IMR-90 (cell line): ENCODE results near the gene RASAL1. TPM values are rescaled to one million over a fixed set of nuclear protein-coding genes. Genes with fewer than 3 reads are reported as not detected.

Source experiments
- ATAC-seq: fragments of 200-7000 bp; cut with Tn5 transposase; 2 replicates; pipeline ENCODE4 v1.9.1; 2020; ENCODE audit warnings: low read depth, mild to moderate bottlenecking, moderate library complexity
- BruUV-seq: library from RNA; stranded (reverse); fragments of 400-500 nt; replicated peaks from 2 replicates; lab custom pipeline; 2021; lab: Mats Ljungman, UMichigan
- CTCF ChIA-PET: fragments of 300-600 bp; formaldehyde crosslinking; extraction: SDS; loops from one replicate; lab custom pipeline; 2021; ENCODE audit warnings: antibody characterized with exemption; lab: Yijun Ruan, JAX
- POLR2A ChIA-PET: fragments of 300-600 bp; sonication (Branson Sonifier 250); formaldehyde crosslinking; loops from one replicate; lab custom pipeline; 2022; ENCODE audit warnings: antibody characterized with exemption; ENCODE audit not compliant: unreplicated experiment; lab: Charles Lee
- DNase-seq: peaks from one replicate; pipeline ENCODE4 v3.0.0; 2013
- H2AFZ ChIP-seq: replicated peaks from 2 replicates; pipeline ENCODE3; 2013; ENCODE audit warnings: low read length, mild to moderate bottlenecking; ENCODE audit not compliant: poor library complexity
- H2AK5ac ChIP-seq: 2 replicates; pipeline ENCODE4 v1.6.1; 2013; ENCODE audit warnings: low read depth, low read length, inconsistent platforms
- H2AK9ac ChIP-seq: replicated peaks from 2 replicates; pipeline ENCODE3; 2013; ENCODE audit warnings: mild to moderate bottlenecking, low read depth, low read length, moderate library complexity; ENCODE audit not compliant: poor library complexity
- H2BK120ac ChIP-seq: 2 replicates; pipeline ENCODE4 v1.6.1; 2013; ENCODE audit warnings: low read depth, low read length, inconsistent platforms
- H2BK15ac ChIP-seq: 3 replicates; pipeline ENCODE4 v1.6.1; 2013; ENCODE audit warnings: low read depth, low read length, inconsistent platforms
- H2BK20ac ChIP-seq: 2 replicates; pipeline ENCODE4 v1.6.1; 2013; ENCODE audit warnings: low read depth, mild to moderate bottlenecking, inconsistent platforms, low read length, moderate library complexity
- H2BK5ac ChIP-seq: 2 replicates; pipeline ENCODE4 v1.6.1; 2013; ENCODE audit warnings: mild to moderate bottlenecking, low read depth, low read length, inconsistent platforms; ENCODE audit not compliant: poor library complexity, severe bottlenecking
- H3K14ac ChIP-seq: replicated peaks from 2 replicates; pipeline ENCODE4 v1.6.1; 2013; ENCODE audit warnings: low read depth, low read length, inconsistent platforms
- H3K18ac ChIP-seq: 2 replicates; pipeline ENCODE4 v1.6.1; 2013; ENCODE audit warnings: low read depth, low read length, control low read depth
- H3K23ac ChIP-seq: 2 replicates; pipeline ENCODE4 v1.6.1; 2013; ENCODE audit warnings: low read depth, low read length, inconsistent platforms
- H3K27ac ChIP-seq: 2 replicates; pipeline ENCODE4 v1.5.1; 2013; ENCODE audit warnings: mild to moderate bottlenecking, control low read depth, low read length; ENCODE audit not compliant: insufficient read depth
- H3K27me3 ChIP-seq: 2 replicates; pipeline ENCODE4 v1.6.1; 2013; ENCODE audit warnings: low read length; ENCODE audit not compliant: control insufficient read depth, insufficient read depth
- H3K36me3 ChIP-seq: 2 replicates; pipeline ENCODE4 v1.6.1; 2013; ENCODE audit warnings: low read length, mixed read lengths; ENCODE audit not compliant: control insufficient read depth, insufficient read depth
- H3K4ac ChIP-seq: 2 replicates; pipeline ENCODE4 v1.6.1; 2013; ENCODE audit warnings: low read depth, low read length, inconsistent platforms
- H3K4me1 ChIP-seq: 2 replicates; pipeline ENCODE4 v1.6.1; 2013; ENCODE audit warnings: low read length, mixed read lengths; ENCODE audit not compliant: control insufficient read depth, insufficient read depth
- H3K4me2 ChIP-seq: 2 replicates; pipeline ENCODE4 v1.6.1; 2013; ENCODE audit warnings: low read depth, mild to moderate bottlenecking, control low read depth, low read length, moderate library complexity
- H3K4me3 ChIP-seq: 2 replicates; pipeline ENCODE4 v1.5.1; 2013; ENCODE audit warnings: low read depth, mild to moderate bottlenecking, control low read depth, low read length, moderate library complexity; ENCODE audit not compliant: insufficient read depth
- H3K56ac ChIP-seq: 2 replicates; pipeline ENCODE4 v1.6.1; 2013; ENCODE audit warnings: low read length, inconsistent platforms; ENCODE audit not compliant: insufficient read depth; ENCODE audit errors: extremely low read depth
- H3K79me1 ChIP-seq, 2 experiments: 2 replicates each; pipeline ENCODE4 v1.6.1; 2013; ENCODE audit warnings: low read length in 2 of 2, inconsistent platforms in 1 of 2, low read depth in 1 of 2
- H3K9ac ChIP-seq: 2 replicates; pipeline ENCODE4 v1.6.1; 2013; ENCODE audit warnings: low read depth, low read length, control low read depth
- H3K9me1 ChIP-seq: 2 replicates; pipeline ENCODE4 v1.6.1; 2013; ENCODE audit warnings: low read length, inconsistent platforms; ENCODE audit not compliant: insufficient read depth
- H3K9me3 ChIP-seq: 2 replicates; pipeline ENCODE4 v1.6.1; 2013; ENCODE audit warnings: low read length; ENCODE audit not compliant: control insufficient read depth, insufficient read depth
- H4K20me1 ChIP-seq: 2 replicates; pipeline ENCODE4 v1.6.1; 2013; ENCODE audit warnings: low read length, inconsistent platforms; ENCODE audit not compliant: insufficient read depth
- H4K5ac ChIP-seq: 2 replicates; pipeline ENCODE4 v1.6.1; 2013; ENCODE audit warnings: mild to moderate bottlenecking, low read depth, low read length, control low read depth
- H4K8ac ChIP-seq, 2 experiments: 2 replicates each; pipeline ENCODE4 v1.6.1; 2013; ENCODE audit warnings: low read depth in 2 of 2, low read length in 2 of 2, control low read depth in 1 of 2, inconsistent platforms in 1 of 2
- H4K91ac ChIP-seq: 2 replicates; pipeline ENCODE4 v1.6.1; 2013; ENCODE audit warnings: low read depth, low read length, inconsistent platforms; ENCODE audit not compliant: insufficient read depth
- BHLHE40 ChIP-seq: fragments of 150-350 bp; IDR thresholded peaks from 2 replicates; pipeline ENCODE4 v1.6.1; 2016; ENCODE audit warnings: mild to moderate bottlenecking, low read depth, low read length
- CEBPB ChIP-seq: IDR thresholded peaks from 2 replicates; pipeline ENCODE4 v1.6.1; 2012; ENCODE audit warnings: low read depth, low read length, improper control_type of control experiment
- CHD1 ChIP-seq: IDR thresholded peaks from 2 replicates; pipeline ENCODE4 v1.6.1; 2012; ENCODE audit warnings: low read depth, low read length, improper control_type of control experiment
- CTCF ChIP-seq: conservative IDR thresholded peaks from 2 replicates; pipeline ENCODE4 v1.5.1; 2012; ENCODE audit warnings: mild to moderate bottlenecking, low read depth, low read length, improper control_type of control experiment
- ELK1 ChIP-seq: fragments of 150-350 bp; IDR thresholded peaks from 2 replicates; pipeline ENCODE4 v1.6.1; 2016; ENCODE audit warnings: low read depth, mild to moderate bottlenecking, low read length, moderate library complexity, borderline replicate concordance
- FOS ChIP-seq: fragments of 150-350 bp; IDR thresholded peaks from 2 replicates; pipeline ENCODE4 v1.6.1; 2016; ENCODE audit warnings: low read depth, low read length
- MAFK ChIP-seq: IDR thresholded peaks from 2 replicates; pipeline ENCODE4 v1.6.1; 2012; ENCODE audit warnings: low read depth, low read length, improper control_type of control experiment
- MAZ ChIP-seq: IDR thresholded peaks from 2 replicates; pipeline ENCODE4 v1.6.1; 2012; ENCODE audit warnings: low read depth, mild to moderate bottlenecking, low read length, improper control_type of control experiment, moderate library complexity, borderline replicate concordance
- MXI1 ChIP-seq: IDR thresholded peaks from 2 replicates; pipeline ENCODE4 v1.6.1; 2012; ENCODE audit warnings: low read depth, mild to moderate bottlenecking, low read length, moderate library complexity, borderline replicate concordance
- NFE2L2 ChIP-seq: fragments of 150-350 bp; IDR thresholded peaks from 2 replicates; pipeline ENCODE4 v1.6.1; 2016; ENCODE audit warnings: low read depth, mild to moderate bottlenecking, low read length
- POLR2A ChIP-seq: IDR thresholded peaks from 2 replicates; pipeline ENCODE4 v1.6.1; 2012; ENCODE audit warnings: mild to moderate bottlenecking, low read depth, low read length
- RAD21 ChIP-seq: IDR thresholded peaks from 2 replicates; pipeline ENCODE4 v1.6.1; 2012; ENCODE audit warnings: low read length, improper control_type of control experiment
- RCOR1 ChIP-seq: IDR thresholded peaks from 2 replicates; pipeline ENCODE4 v1.6.1; 2012; ENCODE audit warnings: mild to moderate bottlenecking, low read length, improper control_type of control experiment; ENCODE audit not compliant: insufficient replicate concordance
- RFX5 ChIP-seq: IDR thresholded peaks from 2 replicates; pipeline ENCODE4 v1.8.0; 2012; ENCODE audit warnings: low read depth, mild to moderate bottlenecking, low read length, moderate library complexity
- SMC3 ChIP-seq: fragments of 150-350 bp; IDR thresholded peaks from 2 replicates; pipeline ENCODE4 v1.6.1; 2016; ENCODE audit warnings: low read depth, mild to moderate bottlenecking, antibody characterized with exemption, low read length, moderate library complexity
- WGBS, 2 experiments: methylation state at CpG; one replicate each; pipeline versions ENCODE4 v1.1.5 to v1.1.7; 2013; ENCODE audit warnings: missing lambda C conversion rate in 2 of 2; ENCODE audit not compliant: insufficient read length in 1 of 2; ENCODE audit errors: extremely low coverage in 2 of 2; 5-methylcytosine and 5-hydroxymethylcytosine counted together
- dilution Hi-C: fragments of 300-500 bp; cut with HindIII; formaldehyde crosslinking; loops from one replicate; pipeline ENCODE4 v1.14.3; 2018; ENCODE audit warnings: low sequenced_read_pairs; ENCODE audit not compliant: unreplicated experiment
- in situ Hi-C: fragments of 300-500 bp; cut with MboI; formaldehyde crosslinking; loops from 3 replicates; pipeline ENCODE4 v1.14.3; 2019; ENCODE audit warnings: low sequenced_read_pairs, inconsistent platforms, mixed read lengths
- intact Hi-C: fragments of 100-400 bp; cut with micrococcal nuclease; formaldehyde crosslinking; loops from 2 replicates; pipeline ENCODE4 v1.10.0; 2022
- polyA plus RNA-seq, 3 experiments: library from polyadenylated mRNA; depleted of rRNA; stranded (reverse); fragments of >200 nt; gene quantifications; 2 replicates each; pipeline ENCODE4 v1.2.3, GENCODE V29; 2012; ENCODE audit warnings: low replicate concordance in 1 of 3
- total RNA-seq: library from RNA; depleted of rRNA; stranded (reverse); fragments of >200 nt; gene quantifications from 2 replicates; pipeline ENCODE4 v1.2.3, GENCODE V29; 2012
- TF ChIP-seq, protein P1 (sequence below): fragments of 150-350 bp; IDR thresholded peaks from 2 replicates; pipeline ENCODE4 v1.6.1; 2017; ENCODE audit warnings: mild to moderate bottlenecking, antibody characterized with exemption, low read length, low read depth

Gene RASAL1
- total and polyA plus RNA-seq, 2 of the 4 experiments (the other 2 are of a cell fraction), result not detected

DNA sequence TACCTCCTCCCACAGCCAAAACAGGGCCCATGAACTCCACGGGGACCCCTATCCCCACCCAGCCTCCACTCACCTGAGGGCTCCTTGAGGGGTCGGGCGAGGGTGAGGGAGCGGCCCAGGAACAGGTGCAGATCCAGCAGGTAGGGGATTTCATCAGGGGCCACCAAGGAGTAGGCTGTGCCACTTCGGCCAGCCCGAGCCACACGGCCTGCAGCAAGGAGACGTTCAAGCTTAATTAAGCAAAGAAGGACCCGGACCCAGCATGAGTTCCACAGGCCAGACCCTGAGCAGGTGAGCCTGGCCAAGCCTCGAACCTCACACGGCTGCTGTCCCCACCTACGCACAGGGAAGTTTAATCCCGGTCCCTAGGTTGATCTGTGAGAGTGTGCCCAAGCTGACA is 34.1 kb upstream of the RASAL1 start:
- 90% methylated on average over 8 of the region's 13 CpGs; no CpG with 5 or more reads in 1 of the 2 experiments for WGBS, 2 experiments
- Histone ChIP-seq H4K5ac (no peak overlapping the region), H3K9ac (no peak overlapping the region), H3K4me2 (no peak overlapping the region), H3K36me3 (peaks cover 73% of the 10 kb centered on the region), H3K18ac (no peak overlapping the region), H3K4me1 (no peaks in the 10 kb centered on the region; the same call in 1 of the 2 replicates), H2BK20ac (no peak overlapping the region), H2BK120ac (no peak overlapping the region), H3K9me3 (no peaks in the 10 kb centered on the region), H3K27ac (no peak overlapping the region), H3K4me3 (no peak overlapping the region), H4K20me1 (peaks cover 2% of the 10 kb centered on the region), H3K23ac (no peak overlapping the region), H3K79me1 (peaks cover 5 to 7% of the 10 kb centered on the region in 2 experiments; a peak in 2 of 4 replicates), H2AFZ (no peak overlapping the region), H4K8ac (no peak overlapping the region), H3K4ac (no peak overlapping the region), H2BK15ac (no peak overlapping the region), H2AK5ac (no peak overlapping the region), H2BK5ac (no peak overlapping the region), H3K9me1 (no peaks in the 10 kb centered on the region), H4K91ac (no peak overlapping the region), H3K14ac (no peak overlapping the region), H3K56ac (no peak overlapping the region), H2AK9ac (no peak overlapping the region), H3K27me3 (no peaks in the 10 kb centered on the region)
- POLR2A ChIA-PET, result no interaction called here
- no TSS peak for BruUV-seq
- TF ChIP-seq POLR2A, result no peak
- no peak for TF ChIP-seq MAFK
- TF ChIP-seq, protein P1, sequence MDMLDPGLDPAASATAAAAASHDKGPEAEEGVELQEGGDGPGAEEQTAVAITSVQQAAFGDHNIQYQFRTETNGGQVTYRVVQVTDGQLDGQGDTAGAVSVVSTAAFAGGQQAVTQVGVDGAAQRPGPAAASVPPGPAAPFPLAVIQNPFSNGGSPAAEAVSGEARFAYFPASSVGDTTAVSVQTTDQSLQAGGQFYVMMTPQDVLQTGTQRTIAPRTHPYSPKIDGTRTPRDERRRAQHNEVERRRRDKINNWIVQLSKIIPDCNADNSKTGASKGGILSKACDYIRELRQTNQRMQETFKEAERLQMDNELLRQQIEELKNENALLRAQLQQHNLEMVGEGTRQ, result no peak
- no peak for TF ChIP-seq CHD1
- no peak for TF ChIP-seq MXI1
- no peak for TF ChIP-seq SMC3
- TF ChIP-seq RAD21, result no peak
- TF ChIP-seq MAZ, result no peak
- no peak for TF ChIP-seq NFE2L2
- no peak for TF ChIP-seq RCOR1
- TF ChIP-seq FOS, result no peak
- TF ChIP-seq RFX5, result no peak
- TF ChIP-seq BHLHE40, result no peak
- no peak for TF ChIP-seq CEBPB
- TF ChIP-seq ELK1, result no peak
- no peak for TF ChIP-seq CTCF
- CTCF ChIA-PET, result no interaction called here
- DNase-seq (no peak), ATAC-seq (no peak)
- in situ Hi-C loops (loop anchor here (5.0 kb wide), 1 partner anchor 122 kb away; no protein-coding TSS in a partner anchor), intact Hi-C loops (no loop called here), dilution Hi-C loops (no loop called here)
